K562 (cell line): ENCODE measurements around the gene METRN. TPM values are rescaled to one million over a fixed set of nuclear protein-coding genes. Genes with fewer than 3 reads are reported as not detected.

Source experiments
- L3MBTL2 ChIP-seq: fragments of 450-650 bp; IDR thresholded peaks from 2 replicates; pipeline ENCODE4 v1.6.1; 2016; ENCODE audit warnings: mild to moderate bottlenecking, moderate library complexity
- PKNOX1 ChIP-seq: fragments of 450-650 bp; IDR thresholded peaks from 2 replicates; pipeline ENCODE4 v1.6.1; 2016
- SMC3 ChIP-seq: conservative IDR thresholded peaks from 2 replicates; pipeline ENCODE4 v1.6.1; 2011; ENCODE audit warnings: low read depth, low read length, improper control_type of control experiment; ENCODE audit not compliant: insufficient read depth
- THRB ChIP-seq: fragments of 450-650 bp; formaldehyde crosslinking; conservative IDR thresholded peaks from 2 replicates; pipeline ENCODE4 v1.4.0; 2022; ENCODE audit warnings: mild to moderate bottlenecking, missing genetic modification characterization
- ZNF184 ChIP-seq: sonication (generic); formaldehyde crosslinking; IDR thresholded peaks from 2 replicates; pipeline ENCODE4 v1.5.0; 2020; ENCODE audit warnings: missing genetic modification reagents
- ZNF609 ChIP-seq: sonication (generic); formaldehyde crosslinking; IDR thresholded peaks from 2 replicates; pipeline ENCODE4 v1.8.1; 2023; ENCODE audit warnings: missing genetic modification reagents, mild to moderate bottlenecking, borderline replicate concordance
- ZNF639 ChIP-seq, 2 experiments: fragments of 200-800 bp in 1 of 2; sonication (Bioruptor generic) in 1 of 2; sonication (generic) in 1 of 2; formaldehyde crosslinking in 1 of 2; IDR thresholded peaks in 1 of 2; conservative IDR thresholded peaks in 1 of 2; 2 replicates each; pipeline versions ENCODE4 v1.5.0 to v1.6.1; 2016 to 2020; ENCODE audit warnings: missing compliant biosample characterization in 1 of 2, missing genetic modification characterization in 1 of 2, missing genetic modification reagents in 1 of 2
- polyA plus RNA-seq, 8 experiments: library from polyadenylated mRNA; depleted of rRNA in 4 of 8; stranded (reverse) in 5 of 8; unstranded in 3 of 8; fragments of >200 nt; fragmentation: Nextera tagmentation in 2 of 8; fragmentation: Illumina TruSeq in 1 of 8; extraction: Ambion mirVana in 2 of 8; extraction: Trizol in 1 of 8; gene quantifications; 2 replicates each; pipeline versions ENCODE4 v1.2.1 to v1.2.3, GENCODE V29; 2011 to 2014; ENCODE audit warnings: inconsistent platforms in 1 of 8, missing spikeins in 1 of 8
- total RNA-seq, 7 experiments: library from RNA; depleted of rRNA in 6 of 7; stranded (reverse); fragments of >200 nt in 6 of 7; fragmentation: Illumina TruSeq in 2 of 7; extraction: Trizol in 2 of 7; gene quantifications; 2 replicates each; pipeline versions ENCODE4 v1.2.1 to v1.2.3, GENCODE V29; 2011 to 2021; ENCODE audit warnings: low replicate concordance in 1 of 7

METRN gene
- total and polyA plus RNA-seq, 9 of the 15 experiments (the other 6 are each of a cell fraction or from before 2014, with no cell fraction given): 0.20 to 89.8 (median 15.4) TPM

DNA sequence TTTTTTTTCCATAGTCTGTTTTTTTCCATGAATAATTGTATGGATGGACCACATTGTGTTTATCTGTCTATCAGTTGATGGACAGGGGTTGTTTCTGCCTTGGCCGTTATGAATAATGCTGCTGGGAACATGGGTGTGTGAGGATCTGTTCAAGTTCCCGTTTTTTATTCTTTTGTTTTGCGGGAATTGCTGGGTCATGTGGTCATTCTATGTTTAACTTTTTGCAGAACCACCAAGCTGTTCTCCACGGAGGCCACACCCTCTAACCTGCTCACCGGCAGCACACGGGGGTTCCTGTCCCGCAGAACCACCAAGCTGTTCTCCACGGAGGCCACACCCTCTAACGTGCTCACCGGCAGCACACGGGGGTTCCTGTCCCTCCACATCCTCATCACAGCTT is 39.7 kb downstream of the METRN start (continued):
- TF ChIP-seq L3MBTL2: peak; percentile 42; the same call in 1 of the 2 replicates
- no peak for TF ChIP-seq SMC3
- TF ChIP-seq ZNF639 (CRISPR knock-in tag; conservative IDR thresholded peaks at IDR 0.05 in 1 of 2, IDR thresholded peaks at IDR 0.05 in 1 of 2): no peak
- peak; percentile 93 for TF ChIP-seq PKNOX1
- no peak for TF ChIP-seq ZNF609 (CRISPR knock-in tag)
- no peak for TF ChIP-seq ZNF184 (CRISPR knock-in tag)
- TF ChIP-seq THRB (CRISPR knock-in tag): no peak
- TF ChIP-seq, all 486 proteins: peak for 11
